HepG2 (cell line): Measurements from ENCODE around the gene RBM14. TPM values are rescaled to one million over a fixed set of nuclear protein-coding genes. Genes with fewer than 3 reads are reported as not detected.

Experiments used
- FOXP4 ChIP-seq: sonication (generic); formaldehyde crosslinking; IDR thresholded peaks from 2 replicates; pipeline ENCODE4 v1.4.0; 2020; ENCODE audit warnings: missing genetic modification reagents
- MLX ChIP-seq: IDR thresholded peaks from 2 replicates; pipeline ENCODE4 v1.6.1; 2016
- NPAS2 ChIP-seq: sonication (generic); formaldehyde crosslinking; IDR thresholded peaks from 2 replicates; pipeline ENCODE4 v1.8.0; 2022; ENCODE audit warnings: mild to moderate bottlenecking, missing genetic modification reagents, borderline replicate concordance
- PRDM15 ChIP-seq: sonication (generic); formaldehyde crosslinking; IDR thresholded peaks from 2 replicates; pipeline ENCODE4 v1.4.0; 2020; ENCODE audit warnings: missing genetic modification reagents
- RAD21 ChIP-seq: fragments of 450-650 bp; formaldehyde crosslinking; IDR thresholded peaks from 2 replicates; pipeline ENCODE4 v1.5.0; 2020; ENCODE audit warnings: mild to moderate bottlenecking
- SALL2 ChIP-seq: sonication (generic); formaldehyde crosslinking; IDR thresholded peaks from 2 replicates; pipeline ENCODE4 v1.8.1; 2023; ENCODE audit warnings: mild to moderate bottlenecking, missing genetic modification reagents, inconsistent platforms
- SNAPC5 ChIP-seq: sonication (generic); formaldehyde crosslinking; IDR thresholded peaks from 2 replicates; pipeline ENCODE4 v1.8.1; 2023; ENCODE audit warnings: mild to moderate bottlenecking, missing genetic modification reagents, borderline replicate concordance
- SP5 ChIP-seq: IDR thresholded peaks from 2 replicates; pipeline ENCODE4 v1.6.1; 2016; ENCODE audit warnings: low read depth, borderline replicate concordance
- SRSF9 ChIP-seq: fragments of 200-400 bp; formaldehyde crosslinking; IDR thresholded peaks from 2 replicates; pipeline ENCODE4 v1.6.1; 2018; ENCODE audit warnings: borderline replicate concordance, mild to moderate bottlenecking, low read depth, low read length; ENCODE audit not compliant: insufficient read depth, poor library complexity, severe bottlenecking
- ZBTB49 ChIP-seq: sonication (generic); formaldehyde crosslinking; IDR thresholded peaks from 2 replicates; pipeline ENCODE4 v1.4.0; 2020; ENCODE audit warnings: missing genetic modification reagents, borderline replicate concordance
- ZC3H13 ChIP-seq: sonication (generic); formaldehyde crosslinking; IDR thresholded peaks from 2 replicates; pipeline ENCODE4 v1.8.1; 2023; ENCODE audit warnings: mild to moderate bottlenecking, missing genetic modification reagents, moderate library complexity
- ZFP82 ChIP-seq: sonication (generic); formaldehyde crosslinking; IDR thresholded peaks from 2 replicates; pipeline ENCODE4 v1.5.1; 2020; ENCODE audit warnings: mild to moderate bottlenecking, missing genetic modification reagents, borderline replicate concordance
- ZMAT3 ChIP-seq: sonication (generic); formaldehyde crosslinking; conservative IDR thresholded peaks from 2 replicates; pipeline ENCODE4 v1.7.0; 2021; ENCODE audit warnings: missing genetic modification reagents
- ZNF12 ChIP-seq: sonication (generic); formaldehyde crosslinking; IDR thresholded peaks from 2 replicates; pipeline ENCODE4 v1.5.0; 2020; ENCODE audit warnings: missing genetic modification reagents
- ZNF652 ChIP-seq: IDR thresholded peaks from 2 replicates; pipeline ENCODE4 v1.6.1; 2016; ENCODE audit warnings: low read depth, borderline replicate concordance
- ZNF704 ChIP-seq: sonication (generic); formaldehyde crosslinking; IDR thresholded peaks from 2 replicates; pipeline ENCODE4 v1.8.1; 2023; ENCODE audit warnings: mild to moderate bottlenecking, inconsistent platforms, moderate library complexity, missing genetic modification reagents, borderline replicate concordance
- ZNF737 ChIP-seq: sonication (generic); formaldehyde crosslinking; IDR thresholded peaks from 2 replicates; pipeline ENCODE4 v1.5.0; 2020; ENCODE audit warnings: missing genetic modification reagents, mild to moderate bottlenecking, borderline replicate concordance
- ZNF83 ChIP-seq: sonication (generic); formaldehyde crosslinking; IDR thresholded peaks from 2 replicates; pipeline ENCODE4 v1.4.0; 2020; ENCODE audit warnings: missing genetic modification reagents, mild to moderate bottlenecking, borderline replicate concordance
- polyA plus RNA-seq, 8 experiments: library from polyadenylated mRNA; depleted of rRNA in 3 of 8; stranded (reverse) in 7 of 8; unstranded in 1 of 8; fragments of >200 nt; fragmentation: Illumina TruSeq in 4 of 8; extraction: Trizol in 4 of 8; gene quantifications; 2 replicates each; pipeline versions ENCODE4 v1.2.1 to v1.2.3, GENCODE V29; 2011 to 2016; ENCODE audit warnings: low read depth in 4 of 8, missing spikeins in 1 of 8, mixed read lengths in 1 of 8; ENCODE audit not compliant: insufficient read depth in 1 of 8
- total RNA-seq, 5 experiments: library from RNA; depleted of rRNA; stranded (reverse); fragments of >200 nt; fragmentation: Illumina TruSeq; extraction: Trizol; gene quantifications; 2 replicates each; pipeline ENCODE4 v1.2.3, GENCODE V29; 2016; ENCODE audit warnings: low read depth in 1 of 5

Gene RBM14
- total and polyA plus RNA-seq, 2 of the 13 experiments (the other 11 are each of a cell fraction or from before 2014, with no cell fraction given) = 12.7 to 44.1 TPM

GRCh38 chr11:66607126-66607834, 9.2 kb upstream of the RBM14 start (continued):
- TF ChIP-seq SNAPC5 (no peak), ZC3H13 (CRISPR knock-in tag) (no peak), FOXP4 (CRISPR knock-in tag) (no peak), RAD21 (CRISPR knock-in tag) (0 out of 2 replicates have a peak, but pooled peaks have one; percentile 12), ZMAT3 (no peak), PRDM15 (CRISPR knock-in tag) (no peak), ZNF83 (no peak), ZNF12 (CRISPR knock-in tag) (no peak), ZNF737 (no peak), SP5 (CRISPR knock-in tag) (peak; percentile 56), ZFP82 (CRISPR knock-in tag) (no peak), SRSF9 (no peak), ZBTB49 (CRISPR knock-in tag) (no peak), ZNF704 (CRISPR knock-in tag) (no peak), NPAS2 (no peak), SALL2 (CRISPR knock-in tag) (no peak), ZNF652 (CRISPR knock-in tag) (no peak), MLX (CRISPR knock-in tag) (no peak)
